GM19467 (cell line): ENCODE measurements around the gene IFI44.

Experiments
- ATAC-seq: cut with Tn5 transposase; IDR thresholded peaks from one replicate; pipeline ENCODE4 v1.9.1; 2021; ENCODE audit warnings: mild to moderate bottlenecking, moderate library complexity; ENCODE audit not compliant: unreplicated experiment

IFI44 gene, protein sequence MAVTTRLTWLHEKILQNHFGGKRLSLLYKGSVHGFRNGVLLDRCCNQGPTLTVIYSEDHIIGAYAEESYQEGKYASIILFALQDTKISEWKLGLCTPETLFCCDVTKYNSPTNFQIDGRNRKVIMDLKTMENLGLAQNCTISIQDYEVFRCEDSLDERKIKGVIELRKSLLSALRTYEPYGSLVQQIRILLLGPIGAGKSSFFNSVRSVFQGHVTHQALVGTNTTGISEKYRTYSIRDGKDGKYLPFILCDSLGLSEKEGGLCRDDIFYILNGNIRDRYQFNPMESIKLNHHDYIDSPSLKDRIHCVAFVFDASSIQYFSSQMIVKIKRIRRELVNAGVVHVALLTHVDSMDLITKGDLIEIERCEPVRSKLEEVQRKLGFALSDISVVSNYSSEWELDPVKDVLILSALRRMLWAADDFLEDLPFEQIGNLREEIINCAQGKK

DNA sequence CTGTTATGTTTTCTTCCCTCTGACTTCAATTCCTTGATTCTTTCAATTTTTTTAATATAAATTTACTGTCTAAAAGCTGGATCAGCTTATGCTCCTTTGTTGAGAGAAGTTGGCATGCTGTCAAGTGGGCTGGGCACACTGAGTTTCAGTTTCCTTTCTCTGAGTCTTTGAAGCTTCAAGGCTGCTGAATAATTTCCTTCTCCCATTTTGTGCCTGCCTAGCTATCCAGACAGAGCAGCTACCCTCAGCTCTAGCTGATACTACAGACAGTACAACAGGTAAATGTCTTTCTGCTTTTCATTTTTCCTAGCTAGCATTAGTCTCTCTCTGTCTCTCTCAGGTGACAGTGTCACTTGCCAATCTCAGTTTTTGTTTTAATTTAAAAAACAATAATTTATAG is at the start of gene IFI44:
Gene IFI44 (plus strand): TSS at position 204 of the 400 bp plus-strand sequence. CDS start 365 bp downstream, outside the sequence.
- ATAC-seq: peak; percentile 86

DNA sequence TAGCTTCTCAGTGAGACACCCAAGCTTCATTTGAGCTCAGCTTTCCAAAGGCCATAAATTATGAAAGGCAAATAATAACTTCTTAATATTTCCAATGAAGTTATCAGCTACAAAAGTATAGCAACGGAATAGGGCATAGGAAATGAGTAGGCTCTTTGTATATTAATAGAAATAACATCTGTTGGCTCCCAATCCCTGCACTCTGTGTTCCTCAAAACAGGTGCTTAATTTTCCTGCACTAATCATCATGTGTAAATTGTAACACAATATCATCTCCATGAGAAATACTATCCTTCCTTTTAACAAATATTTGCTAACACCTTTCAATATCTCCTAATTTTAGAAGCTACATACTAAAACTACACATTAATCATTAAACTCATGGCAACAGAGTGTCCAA is 48.6 kb upstream of the IFI44 start:
- ATAC-seq: no peak

DNA sequence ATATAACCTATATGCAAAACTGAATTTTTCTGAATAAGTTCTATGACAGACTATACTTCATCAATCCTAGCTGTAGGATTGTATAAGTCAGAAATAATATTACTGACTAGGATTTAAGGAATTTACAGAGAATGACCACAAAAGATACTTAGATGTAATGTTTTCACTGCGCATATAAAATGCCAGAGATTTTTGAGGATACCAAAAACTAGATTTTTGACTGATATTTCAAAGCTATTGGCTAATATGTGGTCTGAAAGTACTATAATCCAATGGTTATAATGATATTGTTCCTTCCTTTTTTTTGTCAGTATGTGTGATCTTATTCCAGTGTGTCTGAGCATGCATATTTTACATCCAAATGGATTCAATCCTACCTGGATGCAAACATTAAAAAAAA is 46.4 kb upstream of the IFI44 start:
- no peak for ATAC-seq

DNA sequence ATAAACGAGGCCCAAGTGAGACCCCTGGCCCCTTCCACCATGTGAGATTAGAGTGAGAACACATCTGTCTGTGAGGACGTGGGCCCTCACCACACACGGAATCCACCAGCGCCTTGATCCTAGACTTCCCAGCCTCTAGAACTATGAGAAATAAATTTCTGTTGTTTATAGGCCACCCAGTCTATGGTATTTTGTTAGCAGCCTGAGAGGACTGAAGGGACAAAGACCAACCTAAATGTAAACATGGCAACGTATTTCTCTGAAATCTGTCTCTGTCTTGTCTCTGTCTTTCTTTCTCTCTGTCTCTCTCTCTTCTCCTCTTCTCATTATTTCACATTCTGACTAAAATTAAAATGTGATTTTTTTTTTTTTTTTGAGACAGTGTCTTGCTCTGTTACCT is 45.0 kb upstream of the IFI44 start:
- no peak for ATAC-seq

DNA sequence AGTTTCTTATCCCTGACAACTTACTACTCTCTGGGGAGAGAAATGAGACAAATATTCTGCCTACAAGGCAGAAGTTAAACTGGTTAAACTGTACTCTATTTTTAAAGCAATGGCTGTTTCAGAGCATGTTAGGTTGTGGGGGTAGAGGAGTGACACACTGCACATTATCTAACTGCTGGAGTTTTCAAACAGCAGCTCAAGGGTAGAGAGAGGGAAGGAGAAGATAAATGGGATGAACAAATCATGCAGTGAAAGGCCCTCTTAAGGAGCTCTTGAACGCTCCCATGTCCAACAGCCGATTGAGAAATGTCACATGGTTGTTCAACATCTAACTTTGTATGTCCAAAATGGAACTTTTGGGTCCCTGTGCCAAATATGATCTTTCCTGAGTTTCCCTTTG is 43.4 kb upstream of the IFI44 start:
- no peak for ATAC-seq

DNA sequence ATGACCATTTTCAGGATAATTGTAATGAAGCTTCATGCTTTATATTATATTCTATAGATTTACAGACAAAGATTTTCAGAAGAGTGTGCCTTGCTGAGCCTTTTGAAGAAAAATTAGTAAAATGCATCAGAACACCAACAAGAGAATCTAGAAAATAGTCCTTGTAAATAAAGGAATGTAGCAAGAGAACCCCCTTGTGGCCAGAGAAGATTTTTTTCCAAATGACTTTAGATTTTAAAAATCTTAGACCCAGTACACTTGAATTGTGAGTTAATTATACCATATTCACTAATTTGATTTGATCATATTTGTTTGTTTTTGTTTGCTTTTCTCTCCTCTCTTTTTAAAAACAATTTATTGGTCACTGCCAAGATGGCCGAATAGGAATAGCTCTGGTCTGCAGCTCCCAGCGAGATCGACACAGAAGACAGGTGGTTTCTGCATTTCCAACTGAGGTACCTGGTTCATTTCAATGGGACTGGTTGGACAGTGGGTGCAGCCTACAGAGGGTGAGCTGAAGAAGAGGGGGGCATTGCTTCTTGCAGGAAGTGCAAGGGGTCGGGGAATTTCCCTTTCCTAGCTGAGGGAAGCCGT is 42.2 kb upstream of the IFI44 start:
- ATAC-seq: no peak

DNA sequence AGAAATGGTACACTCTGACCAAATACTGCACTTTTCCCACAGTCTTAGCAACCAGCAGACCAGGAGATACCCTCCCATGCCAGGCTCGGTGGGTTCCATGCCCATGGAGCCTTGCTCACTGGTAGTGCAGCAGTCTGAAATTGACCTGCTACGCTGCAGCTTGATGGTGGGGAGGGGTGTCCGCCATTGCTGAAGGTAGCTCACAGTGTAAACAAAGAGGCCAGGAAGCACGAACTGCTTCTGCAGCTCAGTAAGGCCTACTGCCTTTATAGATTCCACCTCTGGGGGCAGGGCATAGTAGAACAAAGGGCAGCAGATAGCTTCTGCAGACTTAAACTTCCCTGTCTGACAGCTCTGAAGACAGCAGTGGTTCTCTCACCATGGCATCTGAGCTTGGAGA is 41.7 kb upstream of the IFI44 start:
- no peak for ATAC-seq

DNA sequence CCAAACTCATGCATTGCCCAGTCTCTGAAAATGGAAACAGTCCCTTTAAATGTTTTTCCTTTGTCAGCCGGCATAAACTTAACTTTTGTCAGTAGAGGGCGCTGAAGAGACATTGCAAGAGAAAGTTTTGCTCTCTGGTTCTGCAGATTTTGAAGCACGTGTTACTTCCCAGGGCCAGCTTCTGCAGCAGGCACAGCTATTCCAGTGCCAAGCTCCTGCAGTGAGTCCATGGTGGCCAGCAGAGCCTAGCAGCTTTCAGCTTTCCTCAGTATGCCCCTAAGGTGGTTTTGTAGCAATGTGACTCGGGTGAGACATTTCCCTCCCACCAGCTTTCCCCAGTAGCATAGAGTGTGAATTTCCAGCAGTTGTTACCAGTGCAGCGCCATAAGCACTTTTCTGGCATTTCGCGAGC is 32.0 kb upstream of the IFI44 start:
- ATAC-seq: peak; percentile 39

DNA sequence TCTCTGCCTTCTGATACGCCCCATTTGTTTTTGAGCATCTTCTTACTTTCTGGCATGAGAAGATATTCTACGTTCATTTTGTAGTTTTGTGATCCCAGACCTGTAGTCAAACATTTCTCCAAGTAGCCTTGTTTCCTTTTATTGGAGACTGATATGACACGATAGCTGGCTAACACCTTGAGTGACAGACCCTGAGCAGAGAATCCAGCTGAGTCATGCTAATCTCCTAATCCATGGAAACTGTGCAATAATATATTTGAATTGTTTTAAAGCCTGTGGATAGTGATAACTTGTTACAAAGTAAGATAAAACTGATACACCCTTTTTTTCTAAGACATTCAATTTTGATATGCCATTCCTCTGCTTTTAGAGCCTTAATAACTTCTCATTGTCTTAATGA is 30.6 kb upstream of the IFI44 start:
- no peak for ATAC-seq

DNA sequence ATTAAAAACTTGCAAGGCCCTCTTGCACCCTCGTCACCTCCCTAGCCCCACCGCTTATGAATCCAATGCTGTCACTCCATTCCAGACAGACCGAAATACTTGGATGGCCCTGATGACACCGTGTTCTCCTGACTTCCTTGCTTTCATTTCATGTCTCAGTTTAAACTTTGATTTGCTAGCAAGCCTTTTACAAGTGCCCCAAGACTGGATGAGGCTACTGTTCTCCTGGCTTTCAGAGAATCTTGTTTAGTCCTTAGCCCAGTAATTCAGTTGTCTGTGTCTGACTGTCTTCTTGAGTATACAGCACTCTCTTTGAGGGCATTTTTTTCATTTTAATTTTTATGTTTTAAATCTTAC is 30.2 kb upstream of the IFI44 start:
- ATAC-seq: peak; percentile 2

DNA sequence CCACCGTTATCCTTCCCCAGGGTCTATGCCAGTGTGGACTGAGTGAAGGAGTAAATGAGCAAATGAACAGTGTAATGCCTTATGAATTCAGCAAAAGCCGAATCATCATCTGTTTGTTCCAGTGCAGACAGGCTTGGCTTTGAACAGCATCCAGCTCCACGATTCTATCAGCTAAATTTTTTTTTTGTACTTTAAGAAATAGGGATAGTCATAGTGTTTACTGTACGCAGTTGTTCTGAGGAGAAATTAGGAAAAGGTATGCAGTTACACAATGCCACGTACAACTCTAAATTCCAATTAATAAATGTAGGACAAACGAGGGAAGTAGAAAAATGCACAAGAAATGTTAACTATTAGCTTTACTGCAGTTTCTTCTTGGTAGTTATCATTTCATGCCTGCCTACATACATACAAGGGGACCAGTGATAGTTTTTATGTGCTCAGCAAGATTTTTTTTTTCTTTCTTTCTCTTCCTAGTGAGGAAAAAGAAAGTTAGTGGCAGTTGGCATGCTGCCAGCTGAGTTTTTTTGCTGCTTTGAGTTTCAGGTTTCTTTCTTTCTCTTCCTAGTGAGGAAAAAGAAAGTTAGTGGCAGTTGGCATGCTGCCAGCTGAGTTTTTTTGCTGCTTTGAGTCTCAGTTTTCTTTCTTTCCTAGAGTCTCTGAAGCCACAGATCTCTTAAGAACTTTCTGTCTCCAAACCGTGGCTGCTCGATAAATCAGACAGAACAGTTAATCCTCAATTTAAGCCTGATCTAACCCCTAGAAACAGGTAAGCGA is 29.6 kb upstream of the IFI44 start, which contains the start of gene IFI44L:
Gene IFI44L (plus strand): TSS at position 646 of the 777 bp plus-strand sequence. CDS start 7,468 bp downstream, outside the sequence.
- peak; percentile 41 for ATAC-seq

DNA sequence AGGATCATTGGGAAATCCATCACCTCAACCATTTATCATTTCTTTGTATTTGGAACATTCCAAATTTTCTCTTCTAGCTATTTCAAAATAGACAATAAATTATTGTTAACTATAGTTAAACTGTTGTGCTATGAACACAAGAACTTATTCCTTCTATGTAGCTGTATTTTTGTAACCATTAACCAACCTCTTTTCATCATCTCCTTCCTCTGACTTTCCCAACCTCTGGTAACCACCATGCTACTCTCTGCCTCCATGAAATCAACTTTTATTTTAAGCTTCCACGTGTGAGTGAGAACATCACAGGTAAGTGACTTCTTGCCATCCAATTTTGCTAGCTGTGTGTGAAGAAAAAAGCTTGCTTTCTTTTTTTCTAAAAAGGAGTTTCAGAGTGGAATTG is 29.0 kb upstream of the IFI44 start:
- no peak for ATAC-seq

DNA sequence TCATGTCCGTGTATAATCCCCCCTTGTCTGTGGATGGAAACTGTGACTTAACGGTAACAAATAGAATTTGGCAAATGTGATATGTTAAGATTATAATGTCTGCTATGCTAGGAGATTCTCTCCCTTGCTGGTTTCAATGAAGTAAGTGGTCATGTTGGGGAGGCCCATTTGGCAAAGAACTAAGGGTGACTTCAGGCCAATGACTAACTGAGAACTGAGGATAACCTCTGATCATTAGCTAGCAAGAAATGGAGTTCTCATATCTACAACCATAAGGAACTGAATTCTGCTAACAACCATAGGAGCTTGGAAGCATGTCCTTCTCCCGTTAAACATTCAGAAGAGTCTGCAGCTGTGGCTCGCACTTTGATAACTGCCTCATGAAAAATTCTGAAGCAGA is 27.1 kb upstream of the IFI44 start:
- ATAC-seq: no peak

DNA sequence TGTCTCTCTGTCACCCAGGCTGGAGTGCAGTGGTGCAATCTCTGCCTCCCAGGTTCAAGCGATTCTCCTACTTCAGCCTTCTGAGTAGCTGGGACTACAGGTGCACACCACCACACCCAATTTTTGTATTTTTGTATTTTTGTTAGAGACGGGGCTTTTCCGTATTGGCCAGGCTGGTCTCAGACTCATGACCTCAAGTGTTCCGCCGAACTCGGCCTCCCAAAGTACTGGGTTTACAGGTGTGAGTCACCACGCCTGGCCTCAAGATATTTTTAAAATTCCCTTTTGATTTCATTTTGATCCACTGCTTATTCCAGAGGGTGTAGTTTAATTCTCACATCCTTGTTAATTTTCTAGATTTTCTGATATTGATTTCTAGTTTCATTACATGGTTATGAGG is 25.6 kb upstream of the IFI44 start:
- ATAC-seq: no peak

DNA sequence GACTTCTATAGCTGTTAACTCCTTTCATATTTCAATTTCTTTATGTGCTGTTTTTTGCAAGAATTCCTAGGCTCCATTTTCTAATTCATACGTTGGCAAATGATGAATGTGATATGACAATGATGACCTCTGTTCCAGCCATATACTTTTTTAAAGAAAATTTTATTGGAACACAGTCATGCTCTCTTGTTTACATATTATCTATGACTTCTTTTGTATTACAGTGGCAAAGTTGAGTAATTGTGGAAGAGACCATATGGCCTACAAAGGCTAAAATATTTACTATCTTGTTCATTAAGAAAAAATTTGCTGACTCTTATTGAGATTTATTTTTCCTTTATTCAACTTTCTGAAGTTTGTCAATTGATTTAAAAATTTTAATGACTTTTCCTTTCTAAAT is 22.3 kb upstream of the IFI44 start:
- ATAC-seq: no peak

DNA sequence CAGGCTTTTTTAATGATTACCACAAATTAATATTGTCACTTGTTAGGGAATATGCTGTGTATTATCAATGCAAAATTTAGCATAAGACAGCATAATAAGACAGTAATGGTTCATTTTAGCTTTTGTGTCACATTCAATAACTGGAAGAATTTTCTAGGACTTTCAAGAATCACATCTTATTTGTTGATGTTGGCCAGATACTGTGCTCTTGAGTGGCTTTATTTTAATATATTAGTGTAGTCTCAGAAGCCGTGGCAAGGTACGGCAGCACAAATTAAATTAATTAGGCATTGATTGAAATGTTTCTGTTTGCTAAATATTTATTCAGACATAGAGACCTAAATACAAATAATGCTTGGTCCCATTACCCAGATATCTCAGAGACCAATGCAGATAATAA is 19.0 kb upstream of the IFI44 start:
- ATAC-seq: no peak

DNA sequence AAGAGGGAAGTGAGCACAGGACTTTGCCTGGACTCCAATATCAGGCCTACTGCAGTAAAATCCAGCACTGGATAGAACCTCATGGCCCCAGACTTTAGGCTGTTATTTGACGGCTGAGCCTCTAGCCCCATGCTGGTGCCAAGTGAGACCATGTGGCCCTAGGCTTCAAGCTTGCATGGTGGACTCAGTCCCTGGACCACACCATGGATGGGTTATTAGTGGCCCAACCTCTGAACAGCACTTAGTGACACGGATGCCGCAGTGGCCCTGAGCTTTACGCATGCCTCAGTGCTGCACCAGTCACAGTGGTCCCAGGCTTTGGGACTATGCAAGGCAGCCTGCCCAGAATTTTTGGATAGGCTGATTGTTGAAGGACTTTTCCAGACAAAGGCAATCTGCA is 16.4 kb upstream of the IFI44 start:
- ATAC-seq: no peak

DNA sequence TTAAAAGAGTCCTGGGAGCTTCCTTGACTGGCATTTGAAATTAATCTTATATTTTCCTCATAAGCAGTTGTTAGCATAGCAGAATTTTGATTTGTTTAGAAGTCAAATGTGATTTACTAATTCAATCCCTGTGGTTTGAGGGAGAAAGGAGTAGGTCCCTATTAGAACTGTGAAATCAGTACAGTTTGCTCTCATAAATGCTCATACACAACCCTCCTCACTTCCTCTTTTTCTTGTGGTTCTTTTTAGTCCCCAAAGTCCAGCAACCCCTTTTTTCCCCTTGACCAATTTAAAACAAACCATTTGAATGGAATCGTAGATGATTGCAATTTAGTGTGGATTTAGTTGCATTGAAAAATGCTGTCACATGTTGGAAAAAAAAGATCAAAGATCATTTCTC is 9.2 kb upstream of the IFI44 start:
- no peak for ATAC-seq

DNA sequence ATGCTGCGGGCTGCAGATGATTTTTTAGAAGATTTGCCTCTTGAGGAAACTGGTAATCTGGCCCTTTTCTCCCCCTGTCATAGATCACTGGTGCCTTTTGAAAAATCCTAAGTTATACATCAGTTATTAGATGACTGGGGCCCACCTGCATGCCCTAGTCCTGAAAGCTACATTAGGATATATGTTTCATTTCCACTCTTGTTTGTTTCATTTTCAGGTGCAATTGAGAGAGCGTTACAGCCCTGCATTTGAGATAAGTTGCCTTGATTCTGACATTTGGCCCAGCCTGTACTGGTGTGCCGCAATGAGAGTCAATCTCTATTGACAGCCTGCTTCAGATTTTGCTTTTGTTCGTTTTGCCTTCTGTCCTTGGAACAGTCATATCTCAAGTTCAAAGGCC is 8.1 kb upstream of the IFI44 start:
- no peak for ATAC-seq

DNA sequence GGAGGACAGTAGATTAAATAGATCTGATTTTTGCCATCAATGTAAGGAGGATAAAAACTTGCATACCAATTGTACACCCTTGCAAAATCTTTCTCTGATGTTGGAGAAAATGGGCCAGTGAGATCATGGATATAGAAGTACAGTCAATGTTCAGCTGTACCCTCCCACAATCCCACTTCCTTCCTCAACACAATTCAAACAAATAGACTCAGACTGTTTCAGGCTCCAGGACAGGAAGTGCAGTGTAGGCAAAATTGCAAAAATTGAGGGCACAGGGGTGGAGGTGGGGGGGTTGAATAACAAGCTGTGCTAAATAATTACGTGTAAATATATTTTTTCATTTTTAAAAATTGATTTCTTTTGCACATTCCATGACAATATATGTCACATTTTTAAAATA is 3.9 kb upstream of the IFI44 start:
- ATAC-seq: no peak

DNA sequence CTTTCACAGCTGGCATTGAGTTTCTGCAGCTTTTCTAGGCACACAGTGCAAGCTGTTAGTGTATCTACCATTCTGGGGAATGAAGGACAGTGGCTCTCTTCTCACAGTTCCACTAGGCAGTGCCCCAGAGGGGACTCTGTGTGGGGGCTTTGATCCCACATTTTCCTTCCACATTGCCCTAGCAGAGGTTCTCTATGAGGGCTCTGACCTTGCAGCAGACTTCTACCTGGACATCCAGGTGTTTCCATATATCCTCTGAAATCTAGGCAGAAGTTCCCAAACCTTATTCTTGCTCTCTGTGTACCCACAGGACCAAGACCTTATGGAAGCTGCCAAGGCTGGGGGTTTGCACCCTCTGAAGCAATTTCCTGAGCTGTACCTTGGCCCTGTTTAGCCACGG is 2.4 kb upstream of the IFI44 start:
- ATAC-seq: no peak

DNA sequence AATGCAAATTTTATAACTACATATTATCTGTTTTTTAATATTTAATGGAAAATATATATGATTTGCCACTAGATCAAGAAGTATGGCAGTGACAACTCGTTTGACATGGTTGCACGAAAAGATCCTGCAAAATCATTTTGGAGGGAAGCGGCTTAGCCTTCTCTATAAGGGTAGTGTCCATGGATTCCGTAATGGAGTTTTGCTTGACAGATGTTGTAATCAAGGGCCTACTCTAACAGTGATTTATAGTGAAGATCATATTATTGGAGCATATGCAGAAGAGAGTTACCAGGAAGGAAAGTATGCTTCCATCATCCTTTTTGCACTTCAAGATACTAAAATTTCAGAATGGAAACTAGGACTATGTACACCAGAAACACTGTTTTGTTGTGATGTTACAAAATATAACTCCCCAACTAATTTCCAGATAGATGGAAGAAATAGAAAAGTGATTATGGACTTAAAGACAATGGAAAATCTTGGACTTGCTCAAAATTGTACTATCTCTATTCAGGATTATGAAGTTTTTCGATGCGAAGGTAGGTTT is 556 bp downstream of the IFI44 start:
- no peak for ATAC-seq
